Activated CD8-positive, alpha-beta memory T cell treated with anti-CD3 and anti-CD28 coated beads, Interleukin-2, amount 50 U/mL, for 24 hours (primary cell): ENCODE results near the gene VPS13D.
A peak's percentile ranks its signal among the peaks of the same experiment; 100 is the strongest.

ENCODE experiments used
- DNase-seq: peaks from one replicate; pipeline ENCODE4 v3.0.0-alpha.2; 2020; ENCODE audit errors: extremely low read depth

VPS13D gene

DNA sequence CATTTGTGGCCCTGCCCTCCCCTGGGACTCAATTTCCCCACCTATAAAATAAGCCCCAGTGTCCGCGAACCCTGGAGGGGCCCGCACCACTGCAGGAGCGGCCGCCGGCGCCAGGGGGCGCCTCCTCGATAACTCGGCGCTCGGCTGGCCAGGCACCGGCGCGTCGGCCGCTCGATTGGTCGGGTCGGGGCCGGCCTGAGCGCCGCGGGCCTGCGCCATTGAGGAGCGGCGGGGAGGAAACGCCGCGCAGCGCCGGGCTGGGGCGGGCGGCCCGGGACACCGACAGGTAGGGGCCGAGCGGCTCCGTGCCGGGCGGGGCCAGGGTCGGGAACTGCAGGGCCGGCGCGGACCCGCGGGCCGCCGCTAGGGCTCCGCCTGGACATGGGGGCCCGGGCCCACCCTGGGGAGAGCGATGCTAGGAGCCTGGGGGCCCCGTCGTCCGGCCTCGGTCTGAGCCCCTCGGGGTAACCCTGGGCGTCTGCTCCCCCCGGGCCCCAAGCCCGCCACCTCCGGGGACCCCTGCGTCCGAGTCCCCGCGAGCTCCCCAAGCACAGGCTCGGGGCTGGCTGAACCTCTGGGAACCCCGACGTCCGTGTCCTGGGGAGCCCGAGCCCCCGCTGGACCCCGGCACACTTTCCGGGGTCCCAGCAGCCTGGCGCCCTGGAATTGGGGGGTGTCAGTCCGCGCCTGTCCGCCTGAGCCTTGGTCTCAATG lies at the start of gene VPS13D:
Gene VPS13D, plus strand, starts transcription at position 196 of the 714 bp plus-strand sequence. CDS start 4,237 bp downstream, outside the sequence.
- peak; percentile 55 for DNase-seq

GRCh38 chr1:12180315-12180714 lies 49.5 kb upstream of the VPS13D start:
- DNase-seq = no peak

GRCh38 chr1:12180903-12181302 lies 48.9 kb upstream of the VPS13D start:
- DNase-seq = no peak

DNA sequence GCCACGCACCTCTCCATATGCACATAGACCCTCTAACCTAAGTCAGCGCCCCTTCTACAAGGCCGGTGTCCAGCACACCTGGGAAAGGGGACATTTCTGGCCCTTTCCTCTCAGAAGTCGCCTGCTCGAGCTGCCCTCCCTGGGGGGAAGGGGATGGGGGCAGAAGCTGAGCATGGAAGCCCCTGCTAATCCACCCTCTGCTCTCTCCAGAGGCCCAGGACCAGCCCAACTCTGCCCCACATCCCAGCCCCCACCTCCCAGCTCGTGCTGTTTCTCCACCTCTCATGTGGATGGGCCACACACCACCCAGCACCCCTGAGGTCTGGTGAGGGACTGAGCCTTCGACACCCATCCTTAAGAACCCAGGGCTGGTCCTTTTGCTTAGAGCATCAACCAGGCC lies 48.3 kb upstream of the VPS13D start:
- no peak for DNase-seq

- DNase-seq = no peak
Measured at GRCh38 chr1:12182410-12182984, 47.3 kb upstream of the VPS13D start.

DNA sequence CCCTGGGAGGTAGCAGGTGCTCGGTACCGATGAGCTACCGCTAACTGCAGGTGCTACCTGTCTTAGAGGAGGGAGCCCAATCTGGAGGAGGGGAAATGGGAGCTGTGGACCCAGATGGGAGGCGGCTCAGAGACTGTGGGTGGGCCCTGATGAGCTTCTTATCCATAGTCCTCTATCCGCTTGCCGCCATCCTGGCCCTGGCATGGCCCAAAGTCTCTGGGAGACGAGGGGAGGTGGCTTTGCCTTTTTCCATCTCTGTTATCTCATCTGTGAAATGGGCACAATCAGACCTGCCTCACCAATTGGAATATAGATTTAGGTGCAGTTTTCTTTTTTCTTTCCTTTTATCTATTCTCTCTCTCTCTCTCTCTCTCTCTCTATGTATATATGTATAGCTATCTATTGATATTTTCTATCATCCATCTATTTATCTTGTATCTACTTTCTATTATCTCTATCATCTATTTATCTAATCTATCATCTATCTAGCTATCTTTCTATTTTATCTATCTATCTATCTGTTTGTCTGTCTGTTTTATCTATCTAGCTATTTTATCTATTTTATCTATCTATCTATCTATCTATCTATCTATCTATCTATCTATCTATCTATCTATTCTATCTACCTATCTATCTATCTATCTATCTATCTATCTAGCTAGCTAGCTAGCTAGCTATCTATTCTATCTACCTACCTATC lies 46.6 kb upstream of the VPS13D start:
- DNase-seq = no peak

DNA sequence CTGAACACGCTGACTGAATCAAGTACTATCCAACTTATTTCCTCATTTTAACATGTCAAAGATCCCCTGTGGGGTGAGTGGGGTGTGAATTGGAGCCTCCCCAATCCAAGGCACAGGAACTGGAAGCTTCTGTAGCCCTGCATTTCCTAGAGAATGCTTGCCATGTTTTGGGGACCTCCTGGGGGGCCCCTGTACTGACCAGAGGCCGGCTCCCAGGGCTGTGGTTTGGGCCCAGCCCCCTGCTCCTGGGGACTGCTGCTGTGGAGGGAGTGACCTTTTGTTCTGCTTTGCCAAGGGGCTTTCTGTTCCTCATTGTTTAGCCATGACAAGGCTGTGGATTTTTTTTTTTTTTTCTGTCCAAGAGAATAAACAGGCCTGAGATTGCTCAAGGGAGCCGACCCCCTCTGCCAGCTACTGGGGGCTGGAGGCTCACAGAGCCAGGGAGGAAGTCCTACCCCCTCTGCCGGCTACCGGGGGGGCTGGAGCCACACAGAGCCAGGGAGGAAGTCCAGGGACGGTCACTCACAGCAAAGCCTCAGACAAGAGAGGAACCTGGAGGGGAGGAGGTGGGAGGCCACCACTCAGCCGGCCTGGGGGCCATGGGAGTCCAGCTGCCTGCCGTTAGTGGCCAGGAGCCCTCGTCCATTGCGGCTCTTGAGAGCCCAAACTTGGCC lies 45.7 kb upstream of the VPS13D start:
- DNase-seq = no peak

DNA sequence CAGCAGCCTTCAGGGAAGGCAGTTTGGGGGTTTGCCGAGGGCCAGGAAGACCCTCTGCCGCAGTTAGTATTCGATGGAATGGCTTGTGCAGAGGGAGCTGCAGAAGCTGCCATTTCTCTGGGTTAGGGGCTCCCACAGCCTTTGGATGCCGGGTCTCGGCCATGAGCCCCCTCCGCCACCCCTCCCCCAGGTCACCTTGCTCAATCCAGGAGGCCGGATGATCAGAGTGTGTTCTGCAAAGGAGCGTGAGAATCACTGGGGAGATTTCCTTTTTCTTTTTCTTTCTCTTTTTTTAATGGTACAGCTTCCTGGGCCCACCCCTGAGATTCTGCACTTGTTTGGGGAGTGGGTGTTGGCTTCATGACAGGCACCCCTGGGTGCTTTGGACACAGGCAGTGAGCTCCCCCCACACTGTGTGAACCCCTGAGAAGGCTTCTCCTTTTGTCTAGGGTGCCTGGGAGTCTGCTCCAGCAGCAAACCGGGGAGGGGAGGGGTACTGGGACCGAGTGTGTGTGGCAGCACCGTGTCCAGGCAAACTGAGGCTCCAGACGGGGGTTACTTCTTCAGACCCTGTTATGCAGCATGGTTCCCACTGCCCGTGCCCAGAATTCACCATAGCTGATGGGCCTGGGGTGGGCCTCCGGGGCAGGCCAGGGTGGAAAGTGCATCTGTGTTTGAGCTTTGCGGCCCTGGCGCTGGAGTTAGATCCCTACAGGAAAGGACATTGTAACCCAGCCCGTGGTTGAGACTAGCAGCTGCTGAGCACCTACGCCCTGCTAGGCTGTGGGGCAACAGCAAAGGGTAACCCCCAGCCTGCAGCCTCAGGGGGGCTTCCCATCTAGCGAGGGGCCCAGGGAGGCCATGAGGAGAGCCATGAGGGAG lies 44.6 kb upstream of the VPS13D start:
- no peak for DNase-seq

DNA sequence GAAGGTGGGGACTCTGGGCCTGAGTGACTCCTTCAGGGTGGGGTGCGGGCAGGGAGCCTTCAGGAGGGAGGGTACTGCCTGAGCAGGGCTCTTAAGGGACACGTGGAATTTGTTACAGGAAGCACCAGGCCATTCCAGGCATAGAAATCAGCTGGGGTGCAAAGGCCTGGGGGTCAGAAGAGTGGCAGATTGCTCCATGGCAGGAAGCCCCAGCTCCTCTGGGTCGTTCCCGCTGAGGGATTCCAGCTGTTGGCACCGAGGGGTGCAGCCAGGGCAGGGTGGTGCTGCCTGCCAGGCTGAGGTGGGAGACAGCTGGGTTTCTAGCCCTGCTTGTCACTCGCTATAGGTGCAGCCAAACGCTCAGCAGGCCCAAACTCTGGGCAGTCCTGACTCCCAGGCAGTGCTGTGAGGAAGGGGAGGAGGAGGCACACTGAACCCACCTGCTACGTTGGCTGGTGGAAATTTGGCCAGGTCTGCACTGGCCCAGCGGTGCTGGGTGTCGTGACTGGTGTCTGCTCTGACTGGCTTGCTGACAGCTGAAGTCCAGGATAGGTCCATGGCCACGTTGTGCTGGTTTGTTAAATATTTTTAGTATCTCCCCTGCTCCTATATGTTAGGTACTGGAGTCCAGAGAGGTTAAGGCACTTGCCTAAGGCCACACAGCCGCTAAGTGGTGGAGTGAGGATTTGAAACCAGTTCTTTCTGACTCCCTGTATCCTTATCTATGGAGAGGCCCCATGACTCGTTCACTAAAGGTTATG lies 43.7 kb upstream of the VPS13D start:
- no peak for DNase-seq

GRCh38 chr1:12186679-12186985 lies 43.2 kb upstream of the VPS13D start:
- DNase-seq = no peak

- no peak for DNase-seq
Measured at GRCh38 chr1:12188115-12188514, 41.7 kb upstream of the VPS13D start.

GRCh38 chr1:12188657-12189327 lies 41.0 kb upstream of the VPS13D start:
- no peak for DNase-seq

DNA sequence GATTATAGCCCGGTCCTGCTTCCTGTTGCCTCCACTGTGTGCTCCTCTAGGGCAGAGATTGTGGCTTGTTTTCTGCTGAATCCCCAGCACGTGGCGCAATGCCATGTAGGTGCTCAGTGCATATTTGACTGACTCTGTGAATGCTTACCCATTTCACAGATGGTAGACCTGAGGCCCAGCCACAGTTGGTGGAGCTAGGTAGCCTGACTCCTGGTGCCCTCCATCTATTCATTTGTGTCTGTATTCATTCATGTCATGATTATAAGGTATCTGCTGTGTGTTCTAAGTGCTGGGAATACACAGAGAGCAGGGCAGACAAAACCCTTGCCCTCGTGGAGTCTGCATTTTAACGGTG lies 40.5 kb upstream of the VPS13D start:
- DNase-seq = no peak

- DNase-seq = no peak
Measured at GRCh38 chr1:12191242-12192032, 38.4 kb upstream of the VPS13D start.

GRCh38 chr1:12194666-12195216 lies 35.1 kb upstream of the VPS13D start:
- no peak for DNase-seq

DNA sequence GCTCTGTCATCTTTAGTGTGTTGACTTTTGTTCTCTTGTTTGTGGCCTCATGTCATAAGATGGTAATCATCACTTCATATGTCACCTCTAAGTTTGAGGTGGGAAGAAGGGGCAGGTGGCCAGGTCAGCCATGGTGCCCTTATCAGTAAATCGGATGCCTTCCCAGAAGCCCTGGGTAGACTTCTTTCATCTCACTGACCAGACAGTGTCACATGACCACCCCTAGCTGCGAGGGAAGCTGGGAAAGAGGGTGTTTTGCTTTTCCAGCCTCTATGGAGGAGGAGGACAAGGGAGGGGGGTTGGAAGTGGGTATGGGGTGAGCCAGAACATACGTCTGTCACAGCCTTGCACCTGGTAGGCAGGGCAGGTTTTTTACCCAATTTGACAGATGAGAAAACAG lies 34.4 kb upstream of the VPS13D start:
- DNase-seq = no peak

DNA sequence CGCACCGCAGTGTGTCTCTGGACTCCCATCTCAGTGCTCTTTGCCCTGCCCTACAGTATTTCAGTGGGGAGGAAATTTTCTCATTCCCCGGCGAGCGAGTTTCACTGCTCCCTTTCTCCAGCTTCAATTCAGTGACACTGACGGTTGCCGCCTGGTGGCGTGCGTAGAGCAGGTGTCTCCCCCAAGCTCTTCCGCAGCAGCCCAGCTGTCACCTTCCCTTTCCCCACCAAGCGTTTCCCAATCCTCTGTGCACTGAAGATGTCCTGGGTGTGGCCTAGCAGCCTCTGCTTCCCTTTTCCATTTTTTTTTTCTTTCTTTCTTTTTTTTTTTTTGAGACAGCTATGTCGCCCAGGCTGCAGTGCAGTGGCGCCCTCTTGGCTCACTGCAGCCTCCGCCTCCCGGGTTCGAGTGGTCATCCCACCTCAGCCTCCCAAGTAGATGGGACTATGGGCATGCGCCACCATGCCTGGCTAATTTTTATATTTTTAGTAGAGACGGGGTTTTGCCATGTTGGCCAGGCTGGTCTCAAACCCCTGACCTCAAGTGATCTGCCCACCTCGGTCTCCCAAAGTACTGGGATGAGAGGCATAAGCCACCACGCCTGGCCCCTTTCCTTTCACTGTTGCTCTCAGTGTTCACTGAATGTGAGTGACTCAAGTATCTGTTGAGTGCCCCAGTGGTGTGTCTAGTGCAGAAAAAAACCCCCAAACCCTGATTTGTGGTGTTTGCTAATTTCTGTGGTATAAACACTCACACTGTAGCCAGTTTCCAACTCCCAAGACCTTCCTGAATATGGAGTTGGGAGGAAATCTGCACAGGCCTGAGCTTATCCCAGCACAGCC lies 33.0 kb upstream of the VPS13D start:
- DNase-seq = no peak

GRCh38 chr1:12197483-12197880 lies 32.3 kb upstream of the VPS13D start:
- DNase-seq = no peak
